ENCODE results near the gene ITIH4. TPM values are rescaled to one million over a fixed set of nuclear protein-coding genes. Genes with fewer than 3 reads are reported as not detected.

The ITIH4 gene
- 1.5 and 5.3 TPM in 2 replicates for total RNA-seq (2016; rRNA removed; fragmentation: Illumina TruSeq; extraction: Trizol)
- total RNA-seq (2016; cell fraction: cytosol; rRNA removed; fragmentation: Illumina TruSeq; extraction: Trizol; ENCODE audit: low read depth) = 1.1 and 1.6 TPM in 2 replicates
- 2.2 and 6.6 TPM in 2 replicates for total RNA-seq (2016; cell fraction: insoluble cytoplasmic fraction; rRNA removed; fragmentation: Illumina TruSeq; extraction: Trizol)
- 1.0 and 2.3 TPM in 2 replicates for total RNA-seq (2016; cell fraction: membrane; rRNA removed; fragmentation: Illumina TruSeq; extraction: Trizol)
- 6.0 and 8.7 TPM in 2 replicates for total RNA-seq (2016; cell fraction: nucleus; rRNA removed; fragmentation: Illumina TruSeq; extraction: Trizol)
- polyA plus RNA-seq (2011; rRNA removed) = 2.7 and 3.7 TPM in 2 replicates
- 1.1 and 1.6 TPM in 2 replicates for polyA plus RNA-seq (2011; cell fraction: cytosol; rRNA removed)
- 6.7 and 7.2 TPM in 2 replicates for polyA plus RNA-seq (2011; cell fraction: nucleus; rRNA removed)
- polyA plus RNA-seq (2012) = 0.95 TPM in 1 of 2 replicates, not detected in the other
- 0.76 and 1.1 TPM in 2 replicates for polyA plus RNA-seq (2016; cell fraction: cytosol; fragmentation: Illumina TruSeq; extraction: Trizol; ENCODE audit: low read depth)
- polyA plus RNA-seq (2016; cell fraction: insoluble cytoplasmic fraction; fragmentation: Illumina TruSeq; extraction: Trizol; ENCODE audit: low read depth) = 1.3 and 1.6 TPM in 2 replicates
- polyA plus RNA-seq (2016; cell fraction: membrane; fragmentation: Illumina TruSeq; extraction: Trizol; ENCODE audit: low read depth) = 1.2 and 1.4 TPM in 2 replicates
- 10.2 and 12.6 TPM in 2 replicates for polyA plus RNA-seq (2016; cell fraction: nucleus; fragmentation: Illumina TruSeq; extraction: Trizol; ENCODE audit: insufficient read depth, low read depth)
- polyA minus RNA-seq (2011; rRNA and poly(A)+ RNA removed; ENCODE audit: low replicate concordance) = 1.8 and 2.5 TPM in 2 replicates
- 0.59 and 0.97 TPM in 2 replicates for polyA minus RNA-seq (2011; cell fraction: cytosol; rRNA and poly(A)+ RNA removed)
- polyA minus RNA-seq (2011; cell fraction: nucleus; rRNA and poly(A)+ RNA removed) = 0.64 and 2.5 TPM in 2 replicates
- percentile 27 among the genes with signal in this experiment for Bru-seq, nascent RNA
- percentile 29 among the genes with signal in this experiment for BruChase-seq, experiment 1, labeled RNA remaining after a 6-hour chase
- BruChase-seq, experiment 2, labeled RNA remaining after a 2-hour chase = not detected
- long read RNA-seq, experiment 1, partial matches to known transcripts = 2 of 2 reads
- long read RNA-seq, experiment 1, other reads (novel, unspliced or antisense) = 0 of 2 reads
- long read RNA-seq, experiment 2, partial matches to known transcripts = 0 of 1 reads
- long read RNA-seq, experiment 2, other reads (novel, unspliced or antisense) = 0 of 1 reads

GRCh38 chr3:52830535-52831258, at the start of gene ITIH4:
TSS of gene ITIH4 (minus strand) at chr3:52830672. CDS start at chr3:52830642, 30 bp downstream.
- Histone ChIP-seq H3K9ac (ENCODE audit: insufficient read depth, low read depth, low read length) (peak within 1 kb of the TSS; percentile 35; the same call in 1 of the 2 replicates), H3K4me2 (ENCODE audit: low read depth, low read length) (peak within 1 kb of the TSS; percentile 86), H3K4me3 (replicated peaks in 1 of 3; ENCODE audit: insufficient read depth in 1 of 3, low read depth in 2 of 3, low read length in 3 of 3) (peak within 1 kb of the TSS in 2 of 3 experiments; percentile 35 to 60), H3K9me3 (ENCODE audit: low read length) (no peaks in the 10 kb centered on the region), H3K36me3 (replicated peaks in 1 of 2; ENCODE audit: control insufficient read depth in 1 of 2, insufficient read depth in 2 of 2, low read length in 2 of 2) (no peaks in the 10 kb centered on the region), H4K20me1 (ENCODE audit: insufficient read depth, low read length) (no peaks in the 10 kb centered on the region), H3K79me2 (ENCODE audit: insufficient read depth, low read length) (no peaks in the 10 kb centered on the region), H3K27me3 (ENCODE audit: control insufficient read depth in 1 of 2, insufficient read depth in 2 of 2, low read length in 2 of 2) (no peaks in the 10 kb centered on the region), H3K27ac (ENCODE audit: extremely low read length, insufficient read depth, low read length) (no peak within 1 kb of the TSS), H3K4me1 (ENCODE audit: insufficient read depth, low read length) (peaks cover 84% of the 10 kb centered on the region), H2AFZ (ENCODE audit: low read length) (peak within 1 kb of the TSS; percentile 18)
- 10% methylated on average over 16 of the region's 16 CpGs for WGBS (ENCODE audit: low lambda C conversion rate)
- in situ Hi-C loops (cut with HindIII; ENCODE audit: extremely low pct_ligation_motif_present, low pct_unique_long_range_greater_than_20kb) (no loop called here), intact Hi-C loops (cut with micrococcal nuclease; ENCODE audit: unreplicated experiment) (no loop called here)
- ChIA-PET POLR2A (interaction anchor here (1.8 kb wide), 1 partner anchor 36 kb away, joined by 4 read pairs; the partner anchor contains the start of gene ITIH3), CTCF (ENCODE audit: low intra/inter-chr PET ratio, low total read pairs) (no interaction called here)
- no TSS peak for BruUV-seq (replicated peaks)
- ATAC-seq = peak; percentile 3; the same call in 2 of the 3 replicates
- peak; percentile 26 for FAIRE-seq
- DNase-seq (ENCODE audit: low spot score) = no peak
- peak; percentile 29; the same call in 1 of the 2 replicates for TF ChIP-seq TBX2 (CRISPR knock-in tag; IDR thresholded peaks at IDR 0.05; ENCODE audit: borderline replicate concordance)
- TF ChIP-seq ZNF777 (CRISPR knock-in tag; IDR thresholded peaks at IDR 0.05) = no peak
- TF ChIP-seq ZFP36L2 (CRISPR knock-in tag; IDR thresholded peaks at IDR 0.05) = no peak
- peak; percentile 7; the same call in 1 of the 2 replicates for TF ChIP-seq UBTF (CRISPR knock-in tag; IDR thresholded peaks at IDR 0.05)
- TF ChIP-seq HMG20A (CRISPR knock-in tag; IDR thresholded peaks at IDR 0.05; ENCODE audit: borderline replicate concordance) = no peak
- TF ChIP-seq ZNF543 (CRISPR knock-in tag; IDR thresholded peaks at IDR 0.05) = 0 out of 2 replicates have a peak, but pooled peaks have one; percentile 30
- TF ChIP-seq SP4 (CRISPR knock-in tag; IDR thresholded peaks at IDR 0.05) = no peak
- no peak for TF ChIP-seq ATF1 (CRISPR knock-in tag; IDR thresholded peaks at IDR 0.05)
- peak; percentile 16 for TF ChIP-seq XRCC5 (optimal IDR thresholded peaks at IDR 0.05; ENCODE audit: low read length)
- TF ChIP-seq ZNF788 (CRISPR knock-in tag; IDR thresholded peaks at IDR 0.05; ENCODE audit: borderline replicate concordance) = 0 out of 2 replicates have a peak, but pooled peaks have one; percentile 22
- no peak for TF ChIP-seq ONECUT2 (CRISPR knock-in tag; IDR thresholded peaks at IDR 0.05)
- TF ChIP-seq NFKB2 (CRISPR knock-in tag; IDR thresholded peaks at IDR 0.05; ENCODE audit: borderline replicate concordance) = no peak
- no peak for TF ChIP-seq ZNF556 (CRISPR knock-in tag; IDR thresholded peaks at IDR 0.05; ENCODE audit: borderline replicate concordance)
- peak; percentile 31 for TF ChIP-seq RBM39 (IDR thresholded peaks at IDR 0.05; ENCODE audit: low read depth, low read length, poor library complexity, severe bottlenecking)

Measured in HepG2 (cell line).